Upper lobe of left lung (tissue), 4 donors: ENCODE results near the gene CYBRD1.

Experiments used
- CTCF ChIP-seq, 6 experiments: fragments of 450-650 bp in 4 of 6; fragments of 200-600 bp in 2 of 6; sonication (generic) in 2 of 6; IDR thresholded peaks; one replicate each; pipeline ENCODE4 v1.5.1; 2016 to 2019; ENCODE audit warnings: antibody characterized with exemption in 6 of 6
- POLR2A ChIP-seq, 4 donors: fragments of 450-650 bp; IDR thresholded peaks; one replicate each; pipeline ENCODE4 v1.5.1; 2016 to 2017; ENCODE audit warnings: antibody characterized with exemption in 4 of 4, mild to moderate bottlenecking in 2 of 4
- POLR2AphosphoS5 ChIP-seq, 2 donors: sonication (generic); formaldehyde crosslinking; IDR thresholded peaks; one replicate each; pipeline ENCODE4 v1.5.1; 2017; ENCODE audit warnings: antibody characterized with exemption in 2 of 2

DNA sequence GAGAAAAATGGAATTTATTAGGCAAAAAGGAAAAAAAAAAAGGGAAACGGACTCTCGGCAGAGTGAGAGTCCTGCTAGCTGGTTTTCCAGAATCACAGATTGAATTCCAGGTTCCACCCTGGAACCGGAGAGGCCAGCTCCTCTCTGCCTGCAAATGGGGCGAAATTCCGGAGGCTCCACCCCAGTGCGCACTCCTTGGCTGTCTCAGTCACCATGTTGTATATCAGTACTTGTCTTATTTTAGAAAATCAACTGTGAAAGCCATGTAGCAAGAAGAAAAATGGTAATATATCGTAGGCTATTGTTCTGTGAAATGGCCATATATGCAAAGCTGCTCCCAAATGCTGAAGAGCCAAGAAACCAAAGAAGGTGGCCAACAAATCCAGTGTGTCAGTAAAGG is 49.4 kb downstream of the CYBRD1 start:
- TF ChIP-seq POLR2AphosphoS5 (IDR thresholded peaks at IDR 0.05) (no peak), POLR2A (IDR thresholded peaks at IDR 0.05) (no peak), CTCF (IDR thresholded peaks at IDR 0.05) (no peak)
